ENCODE results near the gene GSE1.
A peak's percentile ranks its signal among the peaks of the same experiment; 100 is the strongest.

Gene GSE1

GRCh38 chr16:85569615-85570212 is 43.4 kb upstream of the GSE1 start (continued):
- TF ChIP-seq, protein P1, sequence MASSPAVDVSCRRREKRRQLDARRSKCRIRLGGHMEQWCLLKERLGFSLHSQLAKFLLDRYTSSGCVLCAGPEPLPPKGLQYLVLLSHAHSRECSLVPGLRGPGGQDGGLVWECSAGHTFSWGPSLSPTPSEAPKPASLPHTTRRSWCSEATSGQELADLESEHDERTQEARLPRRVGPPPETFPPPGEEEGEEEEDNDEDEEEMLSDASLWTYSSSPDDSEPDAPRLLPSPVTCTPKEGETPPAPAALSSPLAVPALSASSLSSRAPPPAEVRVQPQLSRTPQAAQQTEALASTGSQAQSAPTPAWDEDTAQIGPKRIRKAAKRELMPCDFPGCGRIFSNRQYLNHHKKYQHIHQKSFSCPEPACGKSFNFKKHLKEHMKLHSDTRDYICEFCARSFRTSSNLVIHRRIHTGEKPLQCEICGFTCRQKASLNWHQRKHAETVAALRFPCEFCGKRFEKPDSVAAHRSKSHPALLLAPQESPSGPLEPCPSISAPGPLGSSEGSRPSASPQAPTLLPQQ (tag by site-specific recombination; IDR thresholded peaks at IDR 0.05): no peak
- TF ChIP-seq PRDM1 (tag by site-specific recombination; IDR thresholded peaks at IDR 0.05) (no peak), ZNF747 (tag by site-specific recombination; IDR thresholded peaks at IDR 0.05) (no peak), TCF7L2 (IDR thresholded peaks at IDR 0.05; ENCODE audit: borderline replicate concordance, low read depth, low read length) (no peak), KLF7 (tag by site-specific recombination; IDR thresholded peaks at IDR 0.05; ENCODE audit: borderline replicate concordance) (no peak), ZNF510 (tag by site-specific recombination; IDR thresholded peaks at IDR 0.05; ENCODE audit: insufficient replicate concordance) (no peak), PRDM6 (tag by site-specific recombination; IDR thresholded peaks at IDR 0.05) (no peak), ZNF561 (tag by site-specific recombination; IDR thresholded peaks at IDR 0.05; ENCODE audit: borderline replicate concordance) (peak; percentile 86), ZNF629 (tag by site-specific recombination; IDR thresholded peaks at IDR 0.05) (peak; percentile 80), ZNF140 (tag by site-specific recombination; IDR thresholded peaks at IDR 0.05) (no peak), ZNF114 (tag by site-specific recombination; IDR thresholded peaks at IDR 0.05) (no peak), ZSCAN23 (tag by site-specific recombination; IDR thresholded peaks at IDR 0.05) (no peak), KLF17 (tag by site-specific recombination; IDR thresholded peaks at IDR 0.05) (no peak), ZNF394 (tag by site-specific recombination; IDR thresholded peaks at IDR 0.05; ENCODE audit: borderline replicate concordance) (peak; percentile 77), ZBTB8A (tag by site-specific recombination; IDR thresholded peaks at IDR 0.05) (peak; percentile 48; the same call in 1 of the 2 replicates), ZNF585B (tag by site-specific recombination; IDR thresholded peaks at IDR 0.05) (no peak), GLIS1 (tag by site-specific recombination; IDR thresholded peaks at IDR 0.05) (peak; percentile 100), ZFP41 (tag by site-specific recombination; IDR thresholded peaks at IDR 0.05; ENCODE audit: borderline replicate concordance) (no peak), ZNF133 (tag by site-specific recombination; IDR thresholded peaks at IDR 0.05) (no peak), ZNF596 (tag by site-specific recombination; IDR thresholded peaks at IDR 0.05) (no peak)
- TF ChIP-seq, protein P2, sequence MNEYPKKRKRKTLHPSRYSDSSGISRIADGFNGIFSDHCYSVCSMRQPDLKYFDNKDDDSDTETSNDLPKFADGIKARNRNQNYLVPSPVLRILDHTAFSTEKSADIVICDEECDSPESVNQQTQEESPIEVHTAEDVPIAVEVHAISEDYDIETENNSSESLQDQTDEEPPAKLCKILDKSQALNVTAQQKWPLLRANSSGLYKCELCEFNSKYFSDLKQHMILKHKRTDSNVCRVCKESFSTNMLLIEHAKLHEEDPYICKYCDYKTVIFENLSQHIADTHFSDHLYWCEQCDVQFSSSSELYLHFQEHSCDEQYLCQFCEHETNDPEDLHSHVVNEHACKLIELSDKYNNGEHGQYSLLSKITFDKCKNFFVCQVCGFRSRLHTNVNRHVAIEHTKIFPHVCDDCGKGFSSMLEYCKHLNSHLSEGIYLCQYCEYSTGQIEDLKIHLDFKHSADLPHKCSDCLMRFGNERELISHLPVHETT (tag by site-specific recombination; IDR thresholded peaks at IDR 0.05): no peak
- TF ChIP-seq, protein P3, sequence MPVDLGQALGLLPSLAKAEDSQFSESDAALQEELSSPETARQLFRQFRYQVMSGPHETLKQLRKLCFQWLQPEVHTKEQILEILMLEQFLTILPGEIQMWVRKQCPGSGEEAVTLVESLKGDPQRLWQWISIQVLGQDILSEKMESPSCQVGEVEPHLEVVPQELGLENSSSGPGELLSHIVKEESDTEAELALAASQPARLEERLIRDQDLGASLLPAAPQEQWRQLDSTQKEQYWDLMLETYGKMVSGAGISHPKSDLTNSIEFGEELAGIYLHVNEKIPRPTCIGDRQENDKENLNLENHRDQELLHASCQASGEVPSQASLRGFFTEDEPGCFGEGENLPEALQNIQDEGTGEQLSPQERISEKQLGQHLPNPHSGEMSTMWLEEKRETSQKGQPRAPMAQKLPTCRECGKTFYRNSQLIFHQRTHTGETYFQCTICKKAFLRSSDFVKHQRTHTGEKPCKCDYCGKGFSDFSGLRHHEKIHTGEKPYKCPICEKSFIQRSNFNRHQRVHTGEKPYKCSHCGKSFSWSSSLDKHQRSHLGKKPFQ (tag by site-specific recombination; IDR thresholded peaks at IDR 0.05): peak; percentile 71; the same call in 1 of the 2 replicates
- TF ChIP-seq, protein P4, sequence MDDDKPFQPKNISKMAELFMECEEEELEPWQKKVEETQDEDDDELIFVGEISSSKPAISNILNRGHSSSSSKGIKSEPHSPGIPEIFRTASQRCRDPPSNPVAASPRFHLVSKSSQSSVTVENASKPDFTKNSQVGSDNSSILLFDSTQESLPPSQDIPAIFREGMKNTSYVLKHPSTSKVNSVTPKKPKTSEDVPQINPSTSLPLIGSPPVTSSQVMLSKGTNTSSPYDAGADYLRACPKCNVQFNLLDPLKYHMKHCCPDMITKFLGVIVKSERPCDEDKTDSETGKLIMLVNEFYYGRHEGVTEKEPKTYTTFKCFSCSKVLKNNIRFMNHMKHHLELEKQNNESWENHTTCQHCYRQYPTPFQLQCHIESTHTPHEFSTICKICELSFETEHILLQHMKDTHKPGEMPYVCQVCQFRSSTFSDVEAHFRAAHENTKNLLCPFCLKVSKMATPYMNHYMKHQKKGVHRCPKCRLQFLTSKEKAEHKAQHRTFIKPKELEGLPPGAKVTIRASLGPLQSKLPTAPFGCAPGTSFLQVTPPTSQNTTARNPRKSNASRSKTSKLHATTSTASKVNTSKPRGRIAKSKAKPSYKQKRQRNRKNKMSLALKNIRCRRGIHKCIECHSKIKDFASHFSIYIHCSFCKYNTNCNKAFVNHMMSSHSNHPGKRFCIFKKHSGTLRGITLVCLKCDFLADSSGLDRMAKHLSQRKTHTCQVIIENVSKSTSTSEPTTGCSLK (tag by site-specific recombination; IDR thresholded peaks at IDR 0.05): no peak
- TF ChIP-seq, protein P5, sequence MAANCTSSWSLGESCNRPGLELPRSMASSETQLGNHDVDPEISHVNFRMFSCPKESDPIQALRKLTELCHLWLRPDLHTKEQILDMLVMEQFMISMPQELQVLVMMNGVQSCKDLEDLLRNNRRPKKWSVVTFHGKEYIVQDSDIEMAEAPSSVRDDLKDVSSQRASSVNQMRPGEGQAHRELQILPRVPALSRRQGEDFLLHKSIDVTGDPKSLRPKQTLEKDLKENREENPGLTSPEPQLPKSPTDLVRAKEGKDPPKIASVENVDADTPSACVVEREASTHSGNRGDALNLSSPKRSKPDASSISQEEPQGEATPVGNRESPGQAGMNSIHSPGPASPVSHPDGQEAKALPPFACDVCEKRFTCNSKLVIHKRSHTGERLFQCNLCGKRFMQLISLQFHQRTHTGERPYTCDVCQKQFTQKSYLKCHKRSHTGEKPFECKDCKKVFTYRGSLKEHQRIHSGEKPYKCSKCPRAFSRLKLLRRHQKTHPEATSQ (tag by site-specific recombination; IDR thresholded peaks at IDR 0.05): no peak
- TF ChIP-seq, protein P6, sequence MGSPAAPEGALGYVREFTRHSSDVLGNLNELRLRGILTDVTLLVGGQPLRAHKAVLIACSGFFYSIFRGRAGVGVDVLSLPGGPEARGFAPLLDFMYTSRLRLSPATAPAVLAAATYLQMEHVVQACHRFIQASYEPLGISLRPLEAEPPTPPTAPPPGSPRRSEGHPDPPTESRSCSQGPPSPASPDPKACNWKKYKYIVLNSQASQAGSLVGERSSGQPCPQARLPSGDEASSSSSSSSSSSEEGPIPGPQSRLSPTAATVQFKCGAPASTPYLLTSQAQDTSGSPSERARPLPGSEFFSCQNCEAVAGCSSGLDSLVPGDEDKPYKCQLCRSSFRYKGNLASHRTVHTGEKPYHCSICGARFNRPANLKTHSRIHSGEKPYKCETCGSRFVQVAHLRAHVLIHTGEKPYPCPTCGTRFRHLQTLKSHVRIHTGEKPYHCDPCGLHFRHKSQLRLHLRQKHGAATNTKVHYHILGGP (tag by site-specific recombination; IDR thresholded peaks at IDR 0.05): no peak
- TF ChIP-seq, protein P7, sequence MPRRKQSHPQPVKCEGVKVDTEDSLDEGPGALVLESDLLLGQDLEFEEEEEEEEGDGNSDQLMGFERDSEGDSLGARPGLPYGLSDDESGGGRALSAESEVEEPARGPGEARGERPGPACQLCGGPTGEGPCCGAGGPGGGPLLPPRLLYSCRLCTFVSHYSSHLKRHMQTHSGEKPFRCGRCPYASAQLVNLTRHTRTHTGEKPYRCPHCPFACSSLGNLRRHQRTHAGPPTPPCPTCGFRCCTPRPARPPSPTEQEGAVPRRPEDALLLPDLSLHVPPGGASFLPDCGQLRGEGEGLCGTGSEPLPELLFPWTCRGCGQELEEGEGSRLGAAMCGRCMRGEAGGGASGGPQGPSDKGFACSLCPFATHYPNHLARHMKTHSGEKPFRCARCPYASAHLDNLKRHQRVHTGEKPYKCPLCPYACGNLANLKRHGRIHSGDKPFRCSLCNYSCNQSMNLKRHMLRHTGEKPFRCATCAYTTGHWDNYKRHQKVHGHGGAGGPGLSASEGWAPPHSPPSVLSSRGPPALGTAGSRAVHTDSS (tag by site-specific recombination; IDR thresholded peaks at IDR 0.05): no peak
